ENCODE data around the gene ASGR1.
A peak's percentile ranks its signal among the peaks of the same experiment; 100 is the strongest.
"Not testable (repeated sequence)": the region's sequence is repeated elsewhere in the genome, so short reads cannot be mapped to it uniquely, and the experiment has no call there.

Gene ASGR1

GRCh38 chr17:7147772-7148171 is 31.4 kb downstream of the ASGR1 start:
- DNase-seq, result no peak

GRCh38 chr17:7146115-7146514 is 33.1 kb downstream of the ASGR1 start:
- DNase-seq, result no peak

GRCh38 chr17:7144213-7144612 is 35.0 kb downstream of the ASGR1 start:
- DNase-seq, result no peak

GRCh38 chr17:7141824-7142223 is 37.3 kb downstream of the ASGR1 start:
- no peak for DNase-seq

GRCh38 chr17:7139400-7139799 is 39.8 kb downstream of the ASGR1 start:
- no peak for DNase-seq

GRCh38 chr17:7138800-7139381 is 40.3 kb downstream of the ASGR1 start:
- DNase-seq, result no peak

GRCh38 chr17:7137171-7137943 is 41.8 kb downstream of the ASGR1 start:
- no peak for DNase-seq

- no peak for DNase-seq
Observed at GRCh38 chr17:7136266-7136877, 42.8 kb downstream of the ASGR1 start.

- DNase-seq, result no peak
Observed at GRCh38 chr17:7133916-7134315, 45.3 kb downstream of the ASGR1 start.

- DNase-seq, result peak; percentile 3
Observed at GRCh38 chr17:7133424-7133823, 45.7 kb downstream of the ASGR1 start.

GRCh38 chr17:7132511-7133094 is 46.6 kb downstream of the ASGR1 start:
- DNase-seq, result peak; percentile 8

GRCh38 chr17:7131423-7131791 is 47.8 kb downstream of the ASGR1 start:
- no peak for DNase-seq

GRCh38 chr17:7130621-7131422 is 48.3 kb downstream of the ASGR1 start:
- no peak for DNase-seq

GRCh38 chr17:7129311-7129710 is 49.9 kb downstream of the ASGR1 start:
- no peak for DNase-seq

- DNase-seq, result no peak
Observed at GRCh38 chr17:7128160-7128559, 51.0 kb downstream of the ASGR1 start.

- not testable (repeated sequence) for DNase-seq
Observed at GRCh38 chr17:7127501-7127900, 51.7 kb downstream of the ASGR1 start.

- DNase-seq, result not testable (repeated sequence)
Observed at GRCh38 chr17:7126386-7126785, 52.8 kb downstream of the ASGR1 start.

GRCh38 chr17:7124923-7125322 is 54.2 kb downstream of the ASGR1 start:
- DNase-seq, result no peak

- no peak for DNase-seq
Observed at GRCh38 chr17:7123844-7124243, 55.3 kb downstream of the ASGR1 start.

Data from GF-D8 (cell line).